Mesothelial cell of epicardium (in vitro differentiated cells): ENCODE measurements around the gene ZMYM2. TPM values are rescaled to one million over a fixed set of nuclear protein-coding genes. Genes with fewer than 3 reads are reported as not detected.

ENCODE experiments used
- DNase-seq, 2 experiments: peaks; one replicate each; pipeline ENCODE4 v3.0.0; 2021; ENCODE audit warnings: low spot score in 2 of 2; ENCODE audit not compliant: unreplicated experiment in 2 of 2
- H3K27ac Mint-ChIP-seq: 2 replicates; pipeline ENCODE4 v1.8.0; 2021; ENCODE audit warnings: mixed read lengths
- H3K27me3 Mint-ChIP-seq: 2 replicates; pipeline ENCODE4 v1.8.0; 2021; ENCODE audit warnings: low read depth, mixed read lengths
- H3K36me3 Mint-ChIP-seq: 2 replicates; pipeline ENCODE4 v1.8.0; 2021; ENCODE audit warnings: mixed read lengths
- H3K4me1 Mint-ChIP-seq: 2 replicates; pipeline ENCODE4 v1.8.0; 2021; ENCODE audit warnings: mixed read lengths
- H3K4me3 Mint-ChIP-seq: 2 replicates; pipeline ENCODE4 v1.8.0; 2021; ENCODE audit warnings: mild to moderate bottlenecking, moderate library complexity, mixed read lengths
- H3K9me3 Mint-ChIP-seq: 2 replicates; pipeline ENCODE4 v1.8.0; 2021; ENCODE audit warnings: mixed read lengths
- CTCF ChIP-seq: fragments of 200-600 bp; sonication (generic); IDR thresholded peaks from one replicate; pipeline ENCODE4 v1.5.0; 2021; ENCODE audit warnings: antibody characterized with exemption; ENCODE audit not compliant: unreplicated experiment
- total RNA-seq: library from RNA; stranded (reverse); gene quantifications from 3 replicates; pipeline ENCODE4 v1.2.1, GENCODE V29; 2021

Gene ZMYM2
- total RNA-seq, 1 donor from 2014 or later: 208 TPM

GRCh38 chr13:20128459-20128931 is 170.0 kb downstream of the ZMYM2 start:
- no peak for DNase-seq
- Mint-ChIP-seq H3K4me1 (peaks cover 5% of the 10 kb centered on the region), H3K27ac (no peak overlapping the region), H3K27me3 (peaks cover 16% of the 10 kb centered on the region), H3K4me3 (peak overlapping the region; percentile 65), H3K36me3 (no peaks in the 10 kb centered on the region), H3K9me3 (no peaks in the 10 kb centered on the region)
- TF ChIP-seq CTCF: no peak

GRCh38 chr13:20129076-20129475 is 170.5 kb downstream of the ZMYM2 start:
- DNase-seq: no peak
- Mint-ChIP-seq H3K4me1 (peaks cover 5% of the 10 kb centered on the region), H3K36me3 (no peaks in the 10 kb centered on the region), H3K4me3 (peak overlapping the region; percentile 65), H3K27ac (no peak overlapping the region), H3K27me3 (peaks cover 16% of the 10 kb centered on the region), H3K9me3 (no peaks in the 10 kb centered on the region)
- no peak for TF ChIP-seq CTCF

- no peak for DNase-seq
- Mint-ChIP-seq H3K4me3 (no peak overlapping the region), H3K4me1 (peaks cover 5% of the 10 kb centered on the region), H3K27ac (no peak overlapping the region), H3K9me3 (no peaks in the 10 kb centered on the region), H3K36me3 (no peaks in the 10 kb centered on the region), H3K27me3 (peaks cover 11% of the 10 kb centered on the region)
- TF ChIP-seq CTCF: no peak
Observed at GRCh38 chr13:20130012-20130411, 171.5 kb downstream of the ZMYM2 start.

- H3K27me3 Mint-ChIP-seq: peaks cover 10% of the 10 kb centered on the region
- H3K36me3 Mint-ChIP-seq: no peaks in the 10 kb centered on the region
- H3K4me1 Mint-ChIP-seq: peaks cover 3% of the 10 kb centered on the region
- no peak for TF ChIP-seq CTCF
- no peak overlapping the region for H3K4me3 Mint-ChIP-seq
- no peaks in the 10 kb centered on the region for H3K9me3 Mint-ChIP-seq
- no peak overlapping the region for H3K27ac Mint-ChIP-seq
- DNase-seq: no peak
Observed at GRCh38 chr13:20130652-20131051, 172.1 kb downstream of the ZMYM2 start.

- Mint-ChIP-seq H3K27ac (no peak overlapping the region), H3K36me3 (no peaks in the 10 kb centered on the region), H3K4me3 (no peak overlapping the region), H3K27me3 (peaks cover 8% of the 10 kb centered on the region), H3K9me3 (no peaks in the 10 kb centered on the region), H3K4me1 (peaks cover 2% of the 10 kb centered on the region)
- DNase-seq: no peak
- no peak for TF ChIP-seq CTCF
Observed at GRCh38 chr13:20131057-20131832, 172.7 kb downstream of the ZMYM2 start.
